ENCODE data around the gene DUT. TPM values are rescaled to one million over a fixed set of nuclear protein-coding genes. Genes with fewer than 3 reads are reported as not detected.

The DUT gene
- total and polyA plus RNA-seq, 4 experiments from 2014 or later = 127 to 178 (median 137) TPM

DNA sequence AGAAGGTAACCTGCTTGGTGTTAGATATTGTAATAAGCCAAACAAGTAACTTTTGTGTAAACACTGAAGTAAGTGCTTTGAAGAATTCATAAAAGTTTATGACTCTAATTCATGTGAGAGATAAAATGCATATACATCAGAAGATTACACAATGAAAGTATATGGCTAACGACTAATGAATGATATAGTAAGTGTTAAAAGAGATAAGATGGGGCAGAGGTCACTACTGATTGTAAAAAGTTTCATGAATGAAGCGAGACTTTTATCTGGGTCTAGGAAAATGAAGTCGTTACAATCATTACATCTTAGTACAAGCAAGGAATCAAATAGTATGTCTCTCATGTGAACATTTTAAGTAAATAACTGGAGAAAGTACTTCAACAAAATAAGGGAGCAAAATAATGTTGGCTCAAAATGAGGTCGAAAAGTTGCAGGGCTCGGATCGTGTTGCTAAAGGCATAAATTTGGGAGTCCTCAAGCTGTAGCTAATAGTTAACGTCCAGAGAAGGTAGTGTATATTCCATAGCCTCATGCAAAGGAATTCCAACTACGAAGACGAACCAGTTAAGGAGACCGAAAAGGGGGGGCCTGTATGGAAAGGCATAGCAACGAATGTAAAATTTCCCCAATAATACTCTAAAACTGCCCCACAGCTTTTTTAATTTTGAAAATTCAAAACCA is 984 bp upstream of the DUT start:
- Histone ChIP-seq H3K27ac (ENCODE audit: low read depth, low read length) (peak overlapping the region; percentile 89), H3K27me3 (ENCODE audit: insufficient read depth, low read length) (no peaks in the 10 kb centered on the region), H3K36me3 (ENCODE audit: insufficient read depth, low read length) (peaks cover under 1% of the 10 kb centered on the region), H3K4me3 (ENCODE audit: low read length in 2 of 2) (peak overlapping the region; percentile 55 to 84), H3K4me1 (ENCODE audit: insufficient read depth, low read length) (peaks cover 21% of the 10 kb centered on the region), H3K9me3 (ENCODE audit: control insufficient read depth in 1 of 2, low read length in 2 of 2) (no peaks in the 10 kb centered on the region)
- ChIA-PET CTCF (ENCODE audit: partially characterized antibody) (interaction anchor here (1.0 to 1.8 kb wide), 3 partner anchors 22 to 45 kb away, joined by 3 to 7 read pairs (median 5); no protein-coding TSS in a partner anchor), POLR2A (ENCODE audit: partially characterized antibody) (interaction anchor here (0.7 to 2.9 kb wide), 3 partner anchors 10 to 825 kb away, joined by 3 to 13 read pairs (median 3); partner anchors contain the start of gene COPS2)
- DNase-seq = no peak
- peaks cover 0 to 2% (median 0%) of the 10 kb centered on the region in 8 donors for H3K9me3 Mint-ChIP-seq
- no peaks in the 10 kb centered on the region for H3K27me3 Mint-ChIP-seq
- H3K27ac Mint-ChIP-seq = peak overlapping the region; percentile 98 to 100 (median 99)
- peaks cover 5 to 16% of the 10 kb centered on the region in 2 donors for H3K36me3 Mint-ChIP-seq
- intact Hi-C loops (cut with micrococcal nuclease) = loop anchor here (10.0 kb wide), 4 partner anchors 155 to 825 kb away; partner anchors contain the start of genes COPS2, EID1, MYEF2 and SECISBP2L
- peaks cover 16 to 35% (median 27%) of the 10 kb centered on the region in 4 donors for H3K4me1 Mint-ChIP-seq
- H3K4me3 Mint-ChIP-seq = peak overlapping the region; percentile 96 to 100 (median 100)

DNA sequence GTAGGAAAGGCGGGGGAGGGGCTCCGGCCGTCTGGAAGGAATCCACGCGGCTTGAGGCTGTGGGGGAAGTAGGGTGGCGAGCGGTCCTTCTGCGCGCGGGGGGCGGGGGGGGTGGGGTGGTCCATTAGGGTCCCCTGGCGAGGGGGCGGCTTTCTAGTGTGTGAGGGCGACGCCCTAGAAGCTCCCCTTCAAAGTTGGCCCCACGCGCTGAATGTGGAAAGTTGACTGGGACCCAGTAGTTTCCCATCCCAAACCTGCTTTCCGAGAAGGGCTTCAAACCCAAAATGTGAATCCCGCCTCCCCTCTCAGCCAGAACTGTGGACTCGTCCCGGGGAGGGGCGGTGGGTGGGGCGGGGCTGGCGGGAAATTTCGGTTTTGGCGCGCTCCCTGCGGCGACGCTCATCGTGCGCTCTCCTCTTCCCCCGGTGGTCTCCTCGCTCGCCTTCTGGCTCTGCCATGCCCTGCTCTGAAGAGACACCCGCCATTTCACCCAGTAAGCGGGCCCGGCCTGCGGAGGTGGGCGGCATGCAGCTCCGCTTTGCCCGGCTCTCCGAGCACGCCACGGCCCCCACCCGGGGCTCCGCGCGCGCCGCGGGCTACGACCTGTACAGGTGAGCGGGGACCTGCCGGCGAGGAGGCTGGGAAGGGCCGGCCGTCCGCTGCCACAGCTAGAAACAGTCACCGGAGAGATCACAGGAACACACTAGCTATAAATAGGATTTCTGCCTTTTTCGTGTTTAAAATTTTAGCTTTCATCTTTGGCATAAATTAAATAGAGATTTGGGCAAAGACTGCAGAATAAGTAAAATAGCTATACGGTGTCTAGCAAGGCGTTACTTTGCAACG is 790 bp downstream of the DUT start:
- ChIA-PET CTCF (ENCODE audit: partially characterized antibody) (interaction anchor here (1.6 to 1.9 kb wide), 2 partner anchors 20 to 46 kb away, joined by 4 to 7 read pairs (median 5); no protein-coding TSS in a partner anchor), POLR2A (ENCODE audit: partially characterized antibody) (interaction anchor here (1.0 to 2.9 kb wide), 5 partner anchors 9 to 1289 kb away, joined by 3 to 13 read pairs (median 6); partner anchors contain the start of genes COPS2, DTWD1, FAM227B and MYEF2)
- H3K4me3 Mint-ChIP-seq = peak overlapping the region; percentile 84 to 100 (median 97)
- H3K27ac Mint-ChIP-seq = peak overlapping the region; percentile 91 to 99 (median 96)
- DNase-seq = peak; percentile 68 to 79 (median 73)
- H3K36me3 Mint-ChIP-seq = peaks cover 15 to 30% of the 10 kb centered on the region in 2 donors
- H3K9me3 Mint-ChIP-seq = peaks cover 0 to 2% (median 0%) of the 10 kb centered on the region in 8 donors
- Histone ChIP-seq H3K36me3 (ENCODE audit: insufficient read depth, low read length) (peaks cover 14% of the 10 kb centered on the region), H3K4me3 (ENCODE audit: low read length in 2 of 2) (peak overlapping the region in 1 of 2 donors; percentile 84), H3K27me3 (ENCODE audit: insufficient read depth, low read length) (no peaks in the 10 kb centered on the region), H3K9me3 (ENCODE audit: control insufficient read depth in 1 of 2, low read length in 2 of 2) (no peaks in the 10 kb centered on the region), H3K27ac (ENCODE audit: low read depth, low read length) (peak overlapping the region; percentile 89), H3K4me1 (ENCODE audit: insufficient read depth, low read length) (peaks cover 21% of the 10 kb centered on the region)
- peaks cover 16 to 40% (median 27%) of the 10 kb centered on the region in 4 donors for H3K4me1 Mint-ChIP-seq
- intact Hi-C loops (cut with micrococcal nuclease) = loop anchor here (1.0 to 10.0 kb wide), 5 partner anchors 157 to 823 kb away; partner anchors contain the start of genes CEP152, COPS2, EID1 and MYEF2
- no peaks in the 10 kb centered on the region for H3K27me3 Mint-ChIP-seq

DNA sequence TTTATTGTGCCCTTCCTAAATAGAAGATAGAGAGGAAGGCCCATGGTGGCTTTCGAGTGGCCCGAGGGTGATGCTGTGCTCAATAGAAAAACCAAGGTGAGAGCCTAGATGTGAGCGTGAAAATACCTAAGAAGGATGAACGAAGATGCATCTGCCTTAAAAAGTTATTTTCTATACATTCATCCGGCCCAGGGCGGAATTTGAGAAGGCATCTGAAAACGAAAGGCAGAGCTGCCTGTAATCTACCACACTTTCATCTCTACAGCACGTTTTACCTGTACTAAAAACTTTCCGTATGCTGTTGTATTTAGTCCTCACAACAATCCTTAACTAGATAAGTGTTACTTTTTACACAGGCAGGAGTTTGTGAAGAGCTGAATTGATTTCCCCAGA is 1.4 kb downstream of the DUT start:
- Histone ChIP-seq H3K9me3 (ENCODE audit: control insufficient read depth in 1 of 2, low read length in 2 of 2) (no peaks in the 10 kb centered on the region), H3K27ac (ENCODE audit: low read depth, low read length) (peak overlapping the region; percentile 89), H3K27me3 (ENCODE audit: insufficient read depth, low read length) (no peaks in the 10 kb centered on the region), H3K4me1 (ENCODE audit: insufficient read depth, low read length) (peaks cover 21% of the 10 kb centered on the region), H3K36me3 (ENCODE audit: insufficient read depth, low read length) (peaks cover 17% of the 10 kb centered on the region), H3K4me3 (ENCODE audit: low read length in 2 of 2) (peak overlapping the region in 1 of 2 donors; percentile 84)
- ChIA-PET POLR2A (ENCODE audit: partially characterized antibody) (interaction anchor here (1.0 to 2.9 kb wide), 4 partner anchors 12 to 1288 kb away, joined by 3 to 13 read pairs (median 6); partner anchors contain the start of genes COPS2, DTWD1, FAM227B and MYEF2), CTCF (ENCODE audit: partially characterized antibody) (interaction anchor here (1.6 to 1.9 kb wide), 2 partner anchors 20 to 47 kb away, joined by 4 to 5 read pairs; no protein-coding TSS in a partner anchor)
- peak in 4 of 5 donors; percentile 3 to 18 (median 12) for DNase-seq
- H3K4me3 Mint-ChIP-seq = peak overlapping the region; percentile 73 to 100 (median 97)
- peaks cover 0 to 2% (median 0%) of the 10 kb centered on the region in 8 donors for H3K9me3 Mint-ChIP-seq
- H3K36me3 Mint-ChIP-seq = peaks cover 15 to 33% of the 10 kb centered on the region in 2 donors
- H3K27ac Mint-ChIP-seq = peak overlapping the region; percentile 85 to 98 (median 87)
- no peaks in the 10 kb centered on the region for H3K27me3 Mint-ChIP-seq
- intact Hi-C loops (cut with micrococcal nuclease) = loop anchor here (10.0 kb wide), 4 partner anchors 158 to 822 kb away; partner anchors contain the start of genes COPS2, EID1, MYEF2 and SECISBP2L
- H3K4me1 Mint-ChIP-seq = peaks cover 16 to 40% (median 28%) of the 10 kb centered on the region in 4 donors

DNA sequence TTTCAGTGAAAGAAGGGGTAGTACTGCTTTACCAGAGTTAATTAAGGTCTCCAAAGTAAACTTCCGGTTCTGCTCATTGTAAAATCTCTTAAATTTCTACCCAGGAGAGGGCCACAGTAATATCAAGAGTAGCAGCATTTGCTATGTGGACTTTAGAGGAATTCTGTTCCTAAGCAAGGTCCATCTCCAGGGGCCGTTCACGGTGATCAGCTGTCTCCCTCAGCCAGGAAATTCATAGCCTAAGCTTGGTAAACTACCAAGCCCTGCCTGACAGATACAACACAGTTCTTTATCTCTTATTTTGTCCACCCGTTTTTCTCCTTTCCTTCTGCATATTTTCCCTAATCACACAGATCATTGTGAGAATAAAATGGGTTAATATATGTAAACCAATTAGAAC is 2.3 kb downstream of the DUT start:
- no peak overlapping the region for H3K27ac ChIP-seq (ENCODE audit: low read depth, low read length)
- H3K4me3 ChIP-seq (ENCODE audit: low read length in 2 of 2) = no peak overlapping the region
- Mint-ChIP-seq H3K4me1 (peaks cover 14 to 33% (median 26%) of the 10 kb centered on the region in 4 donors), H3K27me3 (no peaks in the 10 kb centered on the region), H3K4me3 (peak overlapping the region in 3 of 8 donors; percentile 27 to 98 (median 33)), H3K27ac (peak overlapping the region in 5 of 7 donors; percentile 11 to 98 (median 46)), H3K36me3 (peaks cover 15 to 40% of the 10 kb centered on the region in 2 donors), H3K9me3 (peaks cover 0 to 2% (median 0%) of the 10 kb centered on the region in 8 donors)
- ChIA-PET CTCF (ENCODE audit: partially characterized antibody) (interaction anchor here (1.0 to 1.9 kb wide), 2 partner anchors 19 to 48 kb away, joined by 3 to 5 read pairs; no protein-coding TSS in a partner anchor), POLR2A (ENCODE audit: partially characterized antibody) (interaction anchor here (2.2 kb wide), 1 partner anchor 1287 kb away, joined by 6 read pairs; the partner anchor contains the start of genes DTWD1 and FAM227B)
- H3K36me3 ChIP-seq (ENCODE audit: insufficient read depth, low read length) = peaks cover 17% of the 10 kb centered on the region
- no peaks in the 10 kb centered on the region for H3K27me3 ChIP-seq (ENCODE audit: insufficient read depth, low read length)
- H3K4me1 ChIP-seq (ENCODE audit: insufficient read depth, low read length) = peaks cover 21% of the 10 kb centered on the region
- no peak for DNase-seq
- intact Hi-C loops (cut with micrococcal nuclease) = loop anchor here (10.0 kb wide), 4 partner anchors 159 to 821 kb away; partner anchors contain the start of genes COPS2, EID1, MYEF2 and SECISBP2L
- no peaks in the 10 kb centered on the region for H3K9me3 ChIP-seq (ENCODE audit: control insufficient read depth in 1 of 2, low read length in 2 of 2)

DNA sequence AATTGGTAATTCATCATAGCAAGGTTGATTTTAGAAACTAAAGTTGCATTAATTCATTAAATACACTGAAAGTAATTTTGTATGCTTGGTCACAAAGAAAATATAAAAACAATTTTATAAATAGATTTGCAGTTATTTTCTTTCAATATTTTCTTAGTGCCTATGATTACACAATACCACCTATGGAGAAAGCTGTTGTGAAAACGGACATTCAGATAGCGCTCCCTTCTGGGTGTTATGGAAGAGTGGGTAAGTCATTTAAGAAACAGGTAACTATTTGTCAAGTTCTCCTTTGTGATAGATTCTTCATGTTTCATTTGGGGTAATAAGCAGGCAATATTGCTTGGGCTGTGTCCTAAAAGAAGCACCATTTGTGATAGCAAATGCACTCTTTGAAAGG is 3.0 kb downstream of the DUT start:
- Mint-ChIP-seq H3K36me3 (peaks cover 15 to 40% of the 10 kb centered on the region in 2 donors), H3K4me1 (peaks cover 14 to 33% (median 26%) of the 10 kb centered on the region in 4 donors), H3K27me3 (no peaks in the 10 kb centered on the region), H3K9me3 (peaks cover 0 to 2% (median 0%) of the 10 kb centered on the region in 8 donors), H3K27ac (peak overlapping the region in 1 of 7 donors; percentile 98), H3K4me3 (peak overlapping the region in 1 of 8 donors; percentile 28)
- Histone ChIP-seq H3K4me1 (ENCODE audit: insufficient read depth, low read length) (peaks cover 21% of the 10 kb centered on the region), H3K9me3 (ENCODE audit: control insufficient read depth in 1 of 2, low read length in 2 of 2) (no peaks in the 10 kb centered on the region), H3K4me3 (ENCODE audit: low read length in 2 of 2) (no peak overlapping the region), H3K36me3 (ENCODE audit: insufficient read depth, low read length) (peaks cover 17% of the 10 kb centered on the region), H3K27me3 (ENCODE audit: insufficient read depth, low read length) (no peaks in the 10 kb centered on the region), H3K27ac (ENCODE audit: low read depth, low read length) (no peak overlapping the region)
- CTCF ChIA-PET (ENCODE audit: partially characterized antibody) = interaction anchor here (1.0 kb wide), 1 partner anchor 49 kb away, joined by 3 read pairs; no protein-coding TSS in a partner anchor
- no peak for DNase-seq
- intact Hi-C loops (cut with micrococcal nuclease) = loop anchor here (10.0 kb wide), 4 partner anchors 159 to 821 kb away; partner anchors contain the start of genes COPS2, EID1, MYEF2 and SECISBP2L
- POLR2A ChIA-PET (ENCODE audit: partially characterized antibody) = no interaction called here

DNA sequence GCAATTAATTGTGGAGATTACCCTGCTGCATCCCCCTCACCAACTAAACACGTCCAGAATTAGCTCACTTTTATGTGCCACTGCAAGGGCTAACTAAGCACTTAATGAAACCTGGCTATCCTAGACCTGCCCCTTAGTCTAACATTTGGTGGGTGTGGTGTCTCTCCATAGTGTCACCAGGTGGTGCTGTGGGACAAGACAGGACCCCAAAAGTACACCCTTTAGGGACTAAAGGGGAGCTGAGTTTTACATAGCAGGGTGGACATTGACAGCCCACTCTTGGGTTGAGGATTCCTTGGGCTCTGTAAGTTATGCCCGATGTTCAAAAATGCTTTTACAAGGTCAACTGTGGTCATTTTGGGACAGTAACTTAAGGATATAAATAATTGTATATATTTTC is 5.7 kb downstream of the DUT start:
- H3K9me3 Mint-ChIP-seq = no peaks in the 10 kb centered on the region
- H3K36me3 ChIP-seq (ENCODE audit: insufficient read depth, low read length) = peaks cover 22% of the 10 kb centered on the region
- no peaks in the 10 kb centered on the region for H3K27me3 Mint-ChIP-seq
- no peaks in the 10 kb centered on the region for H3K9me3 ChIP-seq (ENCODE audit: control insufficient read depth in 1 of 2, low read length in 2 of 2)
- H3K27ac Mint-ChIP-seq = peak overlapping the region in 1 of 7 donors; percentile 44
- H3K4me1 ChIP-seq (ENCODE audit: insufficient read depth, low read length) = peaks cover 11% of the 10 kb centered on the region
- CTCF ChIA-PET (ENCODE audit: partially characterized antibody) = interaction anchor here (1.2 to 2.4 kb wide), 2 partner anchors 16 to 41 kb away, joined by 3 to 26 read pairs; no protein-coding TSS in a partner anchor
- H3K27ac ChIP-seq (ENCODE audit: low read depth, low read length) = no peak overlapping the region
- DNase-seq = no peak
- intact Hi-C loops (cut with micrococcal nuclease) = loop anchor here (2.0 to 10.0 kb wide), 5 partner anchors 16 to 818 kb away; partner anchors contain the start of genes COPS2, EID1, MYEF2 and SECISBP2L
- H3K27me3 ChIP-seq (ENCODE audit: insufficient read depth, low read length) = no peaks in the 10 kb centered on the region
- H3K4me3 Mint-ChIP-seq = no peak overlapping the region
- H3K4me3 ChIP-seq (ENCODE audit: low read length in 2 of 2) = no peak overlapping the region
- H3K4me1 Mint-ChIP-seq = peaks cover 13 to 24% (median 18%) of the 10 kb centered on the region in 4 donors
- H3K36me3 Mint-ChIP-seq = peaks cover 15 to 54% of the 10 kb centered on the region in 2 donors
- POLR2A ChIA-PET (ENCODE audit: partially characterized antibody) = interaction anchor here (0.9 kb wide), 1 partner anchor 541 kb away, joined by 3 read pairs; the partner anchor contains the start of gene EID1
